Uterus (tissue), 2 donors: ENCODE data around the gene SIGLEC7.
A peak's percentile ranks its signal among the peaks of the same experiment; 100 is the strongest.

Experiments
- CTCF ChIP-seq, 4 experiments: fragments of 200-600 bp in 2 of 4; fragments of 450-650 bp in 2 of 4; sonication (generic) in 2 of 4; IDR thresholded peaks; one replicate each; pipeline ENCODE4 v1.5.1; 2016 to 2019; ENCODE audit warnings: antibody characterized with exemption in 4 of 4, mild to moderate bottlenecking in 2 of 4, moderate library complexity in 1 of 4
- POLR2A ChIP-seq, 2 donors: fragments of 450-650 bp; IDR thresholded peaks; one replicate each; pipeline ENCODE4 v1.6.1; 2016; ENCODE audit warnings: antibody characterized with exemption in 2 of 2, mild to moderate bottlenecking in 1 of 2, moderate library complexity in 1 of 2

GRCh38 chr19:51108066-51108804 is 33.9 kb upstream of the SIGLEC7 start, which contains the start of gene CTU1:
- peak in 2 of 4 experiments; percentile 16 to 54 for TF ChIP-seq CTCF (IDR thresholded peaks at IDR 0.05)
- TF ChIP-seq POLR2A (IDR thresholded peaks at IDR 0.05) = peak; percentile 18 to 50
